SK-N-MC (cell line): ENCODE data around the gene MIF.

Experiments used
- EZH2 ChIP-seq: fragments of 200-600 bp; sonication (generic); IDR thresholded peaks from one replicate; pipeline ENCODE4 v1.6.1; 2017; ENCODE audit warnings: antibody characterized with exemption
- POLR2AphosphoS5 ChIP-seq: IDR thresholded peaks from 2 replicates; pipeline ENCODE4 v1.6.1; 2012; ENCODE audit warnings: mild to moderate bottlenecking, low read depth, low read length, borderline replicate concordance

GRCh38 chr22:23893945-23894709 lies at the start of gene MIF:
- TF ChIP-seq EZH2 (no peak), POLR2AphosphoS5 (peak; percentile 95)
